GM23248 (cell line): ENCODE measurements around the gene LRBA. TPM values are rescaled to one million over a fixed set of nuclear protein-coding genes. Genes with fewer than 3 reads are reported as not detected.

Source experiments
- DNase-seq: peaks from one replicate; pipeline ENCODE4 v3.0.0-alpha.2; 2015
- H2AFZ ChIP-seq: fragments of 200-600 bp; sonication (generic); 2 replicates; pipeline ENCODE4 v1.6.1; 2016; ENCODE audit warnings: antibody characterized with exemption
- H3F3A ChIP-seq: fragments of 200-600 bp; sonication (generic); 2 replicates; pipeline ENCODE4 v1.6.1; 2016; ENCODE audit warnings: mild to moderate bottlenecking, antibody characterized with exemption, mixed run types; ENCODE audit not compliant: insufficient read depth
- H3K27ac ChIP-seq: fragments of 200-600 bp; sonication (generic); 2 replicates; pipeline ENCODE4 v1.5.1; 2016; ENCODE audit warnings: mild to moderate bottlenecking
- H3K27me3 ChIP-seq: fragments of 200-600 bp; sonication (generic); replicated peaks from 2 replicates; pipeline ENCODE4 v1.6.1; 2016; ENCODE audit warnings: mild to moderate bottlenecking; ENCODE audit not compliant: insufficient read depth
- H3K36me3 ChIP-seq: fragments of 200-600 bp; sonication (generic); 2 replicates; pipeline ENCODE4 v1.6.1; 2016; ENCODE audit warnings: low read depth, mild to moderate bottlenecking
- H3K4me1 ChIP-seq: fragments of 200-600 bp; sonication (generic); 2 replicates; pipeline ENCODE4 v1.6.1; 2016; ENCODE audit warnings: mild to moderate bottlenecking; ENCODE audit not compliant: insufficient read depth
- H3K4me2 ChIP-seq: fragments of 200-600 bp; sonication (generic); one replicate; pipeline ENCODE4 v1.6.1; 2016; ENCODE audit warnings: mild to moderate bottlenecking; ENCODE audit not compliant: unreplicated experiment
- H3K4me3 ChIP-seq: fragments of 200-600 bp; sonication (generic); 2 replicates; pipeline ENCODE4 v1.5.1; 2016; ENCODE audit warnings: mild to moderate bottlenecking
- H3K79me2 ChIP-seq: fragments of 200-600 bp; sonication (generic); 2 replicates; pipeline ENCODE4 v1.6.1; 2016; ENCODE audit warnings: mild to moderate bottlenecking; ENCODE audit not compliant: insufficient read depth
- H3K9ac ChIP-seq: fragments of 200-600 bp; sonication (generic); 2 replicates; pipeline ENCODE4 v1.6.1; 2016; ENCODE audit warnings: mild to moderate bottlenecking
- H3K9me2 ChIP-seq: fragments of 200-600 bp; sonication (generic); 2 replicates; pipeline ENCODE4 v1.6.1; 2016; ENCODE audit warnings: mixed run types, mild to moderate bottlenecking, moderate library complexity; ENCODE audit not compliant: insufficient read depth
- H3K9me3 ChIP-seq: fragments of 200-600 bp; sonication (generic); one replicate; pipeline ENCODE4 v1.6.1; 2017; ENCODE audit warnings: low read depth
- H4K20me1 ChIP-seq: fragments of 200-600 bp; sonication (generic); 2 replicates; pipeline ENCODE4 v1.6.0; 2016; ENCODE audit not compliant: insufficient read depth
- EZH2 ChIP-seq: fragments of 200-600 bp; sonication (generic); IDR thresholded peaks from 2 replicates; pipeline ENCODE4 v1.6.1; 2018; ENCODE audit warnings: antibody characterized with exemption, mild to moderate bottlenecking; ENCODE audit not compliant: insufficient read depth, poor library complexity, severe bottlenecking
- EZH2phosphoT487 ChIP-seq: fragments of 200-600 bp; sonication (generic); IDR thresholded peaks from 2 replicates; pipeline ENCODE4 v1.6.1; 2018; ENCODE audit warnings: antibody characterized with exemption, moderate library complexity, mild to moderate bottlenecking, low read depth; ENCODE audit not compliant: insufficient read depth
- WGBS, 2 experiments: methylation state at CpG; one replicate each; pipeline ENCODE4 v1.1.6; 2015 to 2017; ENCODE audit warnings: low lambda C conversion rate in 2 of 2, low coverage in 1 of 2; ENCODE audit errors: missing lambda C conversion rate in 2 of 2; 5-methylcytosine and 5-hydroxymethylcytosine counted together
- in situ Hi-C: fragments of 300-500 bp; cut with MboI; formaldehyde crosslinking; loops from 2 replicates; pipeline ENCODE4 v1.15.0; 2020
- polyA plus RNA-seq: library from polyadenylated mRNA; unstranded; fragments of >200 nt; fragmentation: Nextera tagmentation; extraction: Ambion mirVana; gene quantifications from 2 replicates; pipeline ENCODE4 v1.2.1, GENCODE V29; 2016
- total RNA-seq: library from RNA; depleted of rRNA; stranded (reverse); fragments of >200 nt; shearing (Covaris generic); gene quantifications from 2 replicates; pipeline ENCODE4 v1.2.3, GENCODE V29; 2014

The LRBA gene
- total and polyA plus RNA-seq, 2 experiments from 2014 or later: 6.6 to 17.8 TPM

GRCh38 chr4:150911326-150911725 is 103.8 kb downstream of the LRBA start:
- WGBS, 2 experiments: 97 to 98% methylated on average over 1 of the region's 1 CpG
- H3K79me2 ChIP-seq: no peaks in the 10 kb centered on the region
- no peak for TF ChIP-seq EZH2phosphoT487
- TF ChIP-seq EZH2: no peak
- in situ Hi-C loops: no loop called here
- H3K27me3 ChIP-seq: no peaks in the 10 kb centered on the region
- peaks cover 4% of the 10 kb centered on the region; the same call in 1 of the 2 replicates for H3K36me3 ChIP-seq
- peaks cover 7% of the 10 kb centered on the region; the same call in 1 of the 2 replicates for H3K9me2 ChIP-seq
- H3K9ac ChIP-seq: no peak overlapping the region
- no peaks in the 10 kb centered on the region for H3F3A ChIP-seq
- H3K4me3 ChIP-seq: no peak overlapping the region
- H4K20me1 ChIP-seq: no peaks in the 10 kb centered on the region
- no peak overlapping the region for H3K27ac ChIP-seq
- H3K9me3 ChIP-seq: no peaks in the 10 kb centered on the region
- no peak for DNase-seq
- no peaks in the 10 kb centered on the region for H3K4me1 ChIP-seq
- no peak overlapping the region for H3K4me2 ChIP-seq
- no peak overlapping the region for H2AFZ ChIP-seq

GRCh38 chr4:150909116-150909515 is 106.0 kb downstream of the LRBA start:
- Histone ChIP-seq H3K27ac (no peak overlapping the region), H2AFZ (no peak overlapping the region), H3K27me3 (no peaks in the 10 kb centered on the region), H3K36me3 (no peaks in the 10 kb centered on the region; the same call in 1 of the 2 replicates), H3K9me3 (no peaks in the 10 kb centered on the region), H3F3A (no peaks in the 10 kb centered on the region), H3K79me2 (no peaks in the 10 kb centered on the region), H3K4me2 (no peak overlapping the region), H3K4me1 (no peaks in the 10 kb centered on the region), H3K9ac (no peak overlapping the region), H4K20me1 (no peaks in the 10 kb centered on the region), H3K9me2 (no peaks in the 10 kb centered on the region), H3K4me3 (no peak overlapping the region)
- TF ChIP-seq EZH2phosphoT487 (no peak), EZH2 (no peak)
- in situ Hi-C loops: no loop called here
- 97% methylated on average over 3 of the region's 3 CpGs for whole genome bisulfite sequencing, 2 experiments
- DNase-seq: no peak

GRCh38 chr4:150906987-150907633 is 108.0 kb downstream of the LRBA start:
- Histone ChIP-seq H3K79me2 (no peaks in the 10 kb centered on the region), H3K27ac (no peak overlapping the region), H3F3A (no peaks in the 10 kb centered on the region), H3K9me2 (no peaks in the 10 kb centered on the region), H4K20me1 (no peaks in the 10 kb centered on the region), H3K4me3 (no peak overlapping the region), H3K4me1 (no peaks in the 10 kb centered on the region), H3K9me3 (no peaks in the 10 kb centered on the region), H3K36me3 (no peaks in the 10 kb centered on the region), H2AFZ (no peak overlapping the region), H3K4me2 (no peak overlapping the region), H3K27me3 (no peaks in the 10 kb centered on the region), H3K9ac (no peak overlapping the region)
- TF ChIP-seq EZH2phosphoT487 (no peak), EZH2 (no peak)
- 48 to 53% methylated on average over 3 of the region's 3 CpGs for WGBS, 2 experiments
- in situ Hi-C loops: no loop called here
- no peak for DNase-seq

- Histone ChIP-seq H3K4me1 (no peaks in the 10 kb centered on the region), H3K9me2 (no peaks in the 10 kb centered on the region), H3K4me3 (no peak overlapping the region), H4K20me1 (no peaks in the 10 kb centered on the region), H3K79me2 (no peaks in the 10 kb centered on the region), H3K9me3 (no peaks in the 10 kb centered on the region), H3K9ac (no peak overlapping the region), H3K36me3 (no peaks in the 10 kb centered on the region), H3K27ac (no peak overlapping the region), H2AFZ (no peak overlapping the region), H3K4me2 (no peak overlapping the region), H3F3A (no peaks in the 10 kb centered on the region), H3K27me3 (no peaks in the 10 kb centered on the region)
- WGBS, 2 experiments: 91 to 95% methylated on average over 3 of the region's 3 CpGs
- TF ChIP-seq EZH2 (no peak), EZH2phosphoT487 (no peak)
- in situ Hi-C loops: no loop called here
- DNase-seq: no peak
Measured at GRCh38 chr4:150904671-150905070, 110.4 kb downstream of the LRBA start.
